Measurements from ENCODE around the gene LAMA5. TPM values are rescaled to one million over a fixed set of nuclear protein-coding genes. Genes with fewer than 3 reads are reported as not detected.

LAMA5 gene
- total RNA-seq, 1 donor from 2014 or later: 601 TPM

- Mint-ChIP-seq H3K9me3 (no peaks in the 10 kb centered on the region), H3K4me1 (peaks cover 15% of the 10 kb centered on the region), H3K36me3 (peaks cover 7% of the 10 kb centered on the region), H3K27me3 (ENCODE audit: low read depth) (no peaks in the 10 kb centered on the region), H3K27ac (no peak overlapping the region), H3K4me3 (no peak overlapping the region)
- no peak for DNase-seq (ENCODE audit: low spot score in 2 of 2, unreplicated experiment in 2 of 2)
- TF ChIP-seq CTCF (IDR thresholded peaks at IDR 0.05; ENCODE audit: unreplicated experiment): no peak
These were observed 24.3 kb upstream of the LAMA5 start for GRCh38 chr20:62391165-62392076.

GRCh38 chr20:62390317-62391164 is 23.4 kb upstream of the LAMA5 start:
- Mint-ChIP-seq H3K4me3 (no peak overlapping the region), H3K9me3 (no peaks in the 10 kb centered on the region), H3K4me1 (peaks cover 22% of the 10 kb centered on the region), H3K36me3 (peaks cover 7% of the 10 kb centered on the region), H3K27me3 (ENCODE audit: low read depth) (no peaks in the 10 kb centered on the region), H3K27ac (no peak overlapping the region)
- DNase-seq (ENCODE audit: low spot score in 2 of 2, unreplicated experiment in 2 of 2): no peak
- no peak for TF ChIP-seq CTCF (IDR thresholded peaks at IDR 0.05; ENCODE audit: unreplicated experiment)

DNA sequence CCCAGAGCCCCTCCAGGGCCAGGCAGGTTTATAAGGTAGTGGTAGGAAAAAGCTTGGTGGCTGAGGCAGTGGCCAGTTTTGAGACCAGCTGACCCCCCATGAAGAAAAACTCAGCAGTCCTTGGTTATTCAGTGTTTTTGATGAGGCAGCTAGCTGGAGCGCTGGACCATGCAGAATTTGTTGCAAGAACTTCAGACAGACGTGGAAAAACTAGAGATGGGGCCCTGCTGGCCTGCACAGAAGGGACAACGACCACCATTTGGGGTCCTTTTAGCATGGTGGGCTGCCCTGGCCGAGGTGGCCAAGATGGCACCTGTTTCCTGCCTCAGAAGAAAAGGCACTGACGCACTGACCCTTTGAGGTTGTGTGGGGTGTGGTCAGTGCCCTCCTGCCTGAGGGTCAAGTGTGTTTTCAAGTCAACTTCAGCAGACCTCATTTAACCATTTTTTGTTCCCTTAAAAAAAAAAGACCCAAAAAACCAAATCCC is 22.5 kb upstream of the LAMA5 start:
- Mint-ChIP-seq H3K36me3 (peaks cover 7% of the 10 kb centered on the region), H3K4me3 (no peak overlapping the region), H3K4me1 (peaks cover 30% of the 10 kb centered on the region), H3K27ac (no peak overlapping the region), H3K27me3 (ENCODE audit: low read depth) (no peaks in the 10 kb centered on the region), H3K9me3 (no peaks in the 10 kb centered on the region)
- TF ChIP-seq CTCF (IDR thresholded peaks at IDR 0.05; ENCODE audit: unreplicated experiment): no peak
- no peak for DNase-seq (ENCODE audit: low spot score in 2 of 2, unreplicated experiment in 2 of 2)

- Mint-ChIP-seq H3K36me3 (peaks cover 7% of the 10 kb centered on the region), H3K27me3 (ENCODE audit: low read depth) (no peaks in the 10 kb centered on the region), H3K9me3 (no peaks in the 10 kb centered on the region), H3K4me1 (peaks cover 30% of the 10 kb centered on the region), H3K27ac (peak overlapping the region; percentile 47), H3K4me3 (peak overlapping the region; percentile 88)
- no peak for DNase-seq (ENCODE audit: low spot score in 2 of 2, unreplicated experiment in 2 of 2)
- no peak for TF ChIP-seq CTCF (IDR thresholded peaks at IDR 0.05; ENCODE audit: unreplicated experiment)
These were observed 21.9 kb upstream of the LAMA5 start for GRCh38 chr20:62388839-62389600.

DNA sequence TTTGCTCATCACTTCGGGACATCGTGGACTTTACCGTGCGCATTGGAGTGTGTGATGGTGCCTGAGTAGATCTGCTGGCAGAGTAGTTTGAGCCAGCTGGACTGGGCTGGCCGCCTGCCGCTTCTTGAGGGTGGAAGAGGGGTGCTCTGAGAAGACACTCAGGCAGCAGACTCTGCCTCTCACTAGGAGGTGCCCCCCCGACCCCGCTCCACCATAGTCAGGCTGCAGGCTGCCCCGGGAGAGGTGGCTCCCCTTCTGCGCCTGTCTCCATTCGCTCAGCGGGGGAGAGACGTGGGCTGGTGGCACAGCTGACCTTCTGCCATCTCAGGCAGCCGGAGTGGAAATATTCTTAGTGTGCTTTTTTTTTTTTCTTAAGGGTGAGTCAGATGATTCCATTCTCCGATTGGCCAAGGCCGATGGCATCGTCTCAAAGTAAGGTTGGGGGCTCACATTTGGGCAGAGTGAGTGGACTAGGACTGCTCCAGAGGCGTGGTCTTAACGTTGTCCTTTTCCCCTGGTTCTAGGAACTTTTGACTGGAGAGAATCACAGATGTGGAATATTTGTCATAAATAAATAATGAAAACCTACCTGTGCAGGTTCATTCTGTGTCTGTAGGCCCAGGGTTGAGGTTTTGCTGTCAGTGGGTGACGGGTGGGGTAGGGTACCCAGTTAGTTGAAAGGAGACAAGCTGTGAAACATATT is 21.0 kb upstream of the LAMA5 start:
- Mint-ChIP-seq H3K27ac (peak overlapping the region; percentile 67), H3K4me1 (peaks cover 30% of the 10 kb centered on the region), H3K27me3 (ENCODE audit: low read depth) (no peaks in the 10 kb centered on the region)

More for the DNA sequence above, 21.0 kb upstream of the LAMA5 start:
- Mint-ChIP-seq H3K4me3 (peak overlapping the region; percentile 88), H3K36me3 (peaks cover 7% of the 10 kb centered on the region), H3K9me3 (no peaks in the 10 kb centered on the region)
- no peak for TF ChIP-seq CTCF (IDR thresholded peaks at IDR 0.05; ENCODE audit: unreplicated experiment)
- no peak for DNase-seq (ENCODE audit: low spot score in 2 of 2, unreplicated experiment in 2 of 2)
